ENCODE measurements around the gene NACC2. TPM values are rescaled to one million over a fixed set of nuclear protein-coding genes. Genes with fewer than 3 reads are reported as not detected.

The NACC2 gene
- total and polyA plus RNA-seq, 2 donors (not counting 3 experiments of a cell fraction or from before 2014, with no cell fraction given): 15.8 to 27.1 TPM

- H3K9ac ChIP-seq (replicated peaks; ENCODE audit: extremely low read depth, insufficient read depth, low read length): no peak overlapping the region
- H4K20me1 ChIP-seq (replicated peaks; ENCODE audit: control insufficient read depth, extremely low read depth, insufficient read depth, low read length): no peaks in the 10 kb centered on the region
- no peaks in the 10 kb centered on the region for H3K27me3 ChIP-seq (ENCODE audit: control insufficient read depth in 2 of 2, insufficient read depth in 2 of 2, low read length in 2 of 2)
- no peak overlapping the region for H3K4me3 ChIP-seq (replicated peaks in 1 of 3; ENCODE audit: insufficient read depth in 1 of 3, low read depth in 1 of 3, low read length in 3 of 3)
- H3K9me3 ChIP-seq (replicated peaks; ENCODE audit: control insufficient read depth, insufficient read depth, low read length): no peaks in the 10 kb centered on the region
- no peak overlapping the region for H3K27ac ChIP-seq (ENCODE audit: insufficient read depth, low read depth, low read length)
- ChIA-PET CTCF (no interaction called here), POLR2A (no interaction called here)
- H2AFZ ChIP-seq (ENCODE audit: low read depth, low read length): no peak overlapping the region
- BruUV-seq (replicated peaks): no TSS peak
- H3K79me2 ChIP-seq (ENCODE audit: control insufficient read depth, insufficient read depth, low read length): no peaks in the 10 kb centered on the region
- peaks cover 22% of the 10 kb centered on the region for H3K4me1 ChIP-seq (ENCODE audit: control insufficient read depth, extremely low read depth, insufficient read depth, low read length)
- H3K9me1 ChIP-seq (replicated peaks; ENCODE audit: control insufficient read depth, extremely low read depth, insufficient read depth, low read length): no peaks in the 10 kb centered on the region
- no peaks in the 10 kb centered on the region for H3K36me3 ChIP-seq (ENCODE audit: control insufficient read depth in 2 of 2, extremely low read depth in 1 of 2, insufficient read depth in 2 of 2, low read length in 2 of 2)
- intact Hi-C loops (cut with micrococcal nuclease): no loop called here
- FAIRE-seq (no peak), DNase-seq (ENCODE audit: low read depth, low spot score) (no peak)
- H3K4me2 ChIP-seq (ENCODE audit: insufficient read depth, low read length): no peak overlapping the region
- TF ChIP-seq FOS (IDR thresholded peaks at IDR 0.05; ENCODE audit: borderline replicate concordance, insufficient read depth, low read length) (no peak), MAX (IDR thresholded peaks at IDR 0.05; ENCODE audit: insufficient read depth, insufficient read length) (no peak), POLR2AphosphoS5 (IDR thresholded peaks at IDR 0.05; ENCODE audit: insufficient read depth, low read depth, low read length) (no peak), MYC (IDR thresholded peaks at IDR 0.05; ENCODE audit: low read depth, low read length) (no peak), POLR2A (IDR thresholded peaks at IDR 0.05; ENCODE audit: low read depth, low read length) (no peak), JUN (IDR thresholded peaks at IDR 0.05; ENCODE audit: borderline replicate concordance, insufficient read depth, insufficient read length, low read depth) (no peak), GATA2 (IDR thresholded peaks at IDR 0.05; ENCODE audit: insufficient read depth, insufficient read length, low read depth, low read length) (no peak), CTCF (IDR thresholded peaks at IDR 0.05; ENCODE audit: extremely low read depth in 1 of 2, insufficient read depth in 1 of 2, low read depth in 1 of 2, low read length in 2 of 2) (no peak)
- dilution Hi-C loops (cut with MboI; ENCODE audit: extremely low pct_ligation_motif_present, low sequenced_read_pairs): no loop called here
These were observed 123.8 kb downstream of the NACC2 start for GRCh38 chr9:135971111-135971766.
